A172 (cell line): Measurements from ENCODE around the gene ZKSCAN1. TPM values are rescaled to one million over a fixed set of nuclear protein-coding genes. Genes with fewer than 3 reads are reported as not detected.

Experiments used
- DNase-seq: peaks from one replicate; pipeline ENCODE4 v3.0.0-alpha.2; 2015; ENCODE audit warnings: low spot score
- total RNA-seq: library from RNA; depleted of rRNA; stranded (reverse); fragments of >200 nt; shearing (Covaris generic); gene quantifications from 2 replicates; pipeline ENCODE4 v1.2.3, GENCODE V29; 2014; rRNA removed

Gene ZKSCAN1
- total RNA-seq, 1 experiment from 2014 or later = 11.5 TPM

DNA sequence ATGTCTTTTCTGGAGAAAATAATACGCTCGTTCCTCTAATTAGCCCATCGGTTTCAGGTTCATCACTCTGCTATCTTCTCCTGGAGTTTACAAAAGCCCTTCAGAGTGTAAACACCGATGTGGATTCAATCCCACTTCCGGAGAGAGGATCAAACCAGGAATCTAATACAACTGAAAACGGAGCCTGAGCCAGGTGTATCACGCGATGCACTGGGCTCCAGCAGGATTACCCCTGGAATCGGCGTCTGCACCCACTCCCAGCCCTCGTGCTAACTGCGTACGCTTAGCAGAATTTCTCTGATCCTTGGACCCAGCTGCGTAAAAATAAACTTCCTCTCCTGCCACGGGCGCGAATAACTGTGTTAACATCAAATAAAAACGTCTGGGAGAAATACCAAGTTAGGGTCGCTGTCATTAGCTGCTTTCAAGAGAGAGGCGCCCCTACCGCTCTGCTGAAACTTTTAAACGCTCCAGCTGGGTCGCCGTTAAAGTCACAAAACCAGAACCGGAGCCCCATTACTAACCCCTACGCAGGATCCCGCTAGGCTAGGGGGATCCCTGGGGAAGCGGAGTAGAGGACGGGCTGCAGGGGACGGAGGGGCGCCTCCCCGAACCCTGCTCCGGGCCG is 65.6 kb downstream of the ZKSCAN1 start:
- DNase-seq = no peak

DNA sequence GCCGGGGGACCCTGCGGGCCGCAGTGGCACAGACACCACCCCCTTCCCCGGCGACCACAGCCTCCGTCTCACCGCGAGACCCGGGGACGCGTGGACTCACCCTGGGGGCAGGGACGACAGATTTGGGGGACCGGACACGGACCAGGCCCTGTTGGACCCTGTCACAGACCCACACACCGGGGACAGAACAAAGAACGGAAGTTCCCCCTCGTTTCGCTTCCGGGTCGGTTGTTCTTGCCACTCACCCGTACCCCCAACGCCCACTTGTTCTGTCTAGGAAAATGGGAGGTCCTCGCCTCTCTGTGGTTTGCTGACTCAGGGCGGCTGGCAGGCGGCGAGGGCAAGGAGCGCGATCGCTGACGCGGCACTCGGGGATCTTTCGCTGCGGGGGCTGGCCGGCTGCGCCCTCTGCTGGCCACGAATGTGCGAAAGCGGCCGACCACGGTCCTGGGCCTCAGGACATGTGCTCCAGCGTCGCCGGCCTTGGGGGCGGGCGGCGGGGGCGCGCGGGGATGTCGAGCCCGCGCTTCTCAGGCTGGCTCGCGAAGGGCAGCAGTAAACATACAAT is 66.2 kb downstream of the ZKSCAN1 start, which contains the start of gene ZNF3:
Gene ZNF3, minus strand, starts transcription at position 189 of the 568 bp plus-strand sequence. CDS start 4,366 bp downstream, outside the sequence.
- DNase-seq = peak; percentile 98

DNA sequence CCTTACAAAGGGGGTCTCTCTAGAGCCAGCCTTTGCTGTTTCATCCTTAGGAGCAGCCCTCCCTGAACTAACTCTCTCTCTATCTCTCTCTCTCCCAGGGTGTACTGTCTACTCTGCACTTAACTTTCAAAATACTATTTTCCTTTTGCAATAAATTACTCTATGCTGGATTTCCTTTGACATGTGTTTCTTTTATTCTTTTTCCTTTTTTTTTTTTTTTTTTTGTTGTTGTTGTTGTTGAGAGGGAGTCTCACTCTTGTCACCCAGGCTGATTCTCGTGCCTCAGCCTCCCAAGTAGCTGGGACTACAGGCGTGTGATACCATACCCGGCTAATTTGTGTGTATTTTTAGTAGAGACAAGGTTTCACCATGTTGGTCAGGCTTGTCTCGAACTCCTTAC is 67.6 kb downstream of the ZKSCAN1 start:
- DNase-seq = no peak

DNA sequence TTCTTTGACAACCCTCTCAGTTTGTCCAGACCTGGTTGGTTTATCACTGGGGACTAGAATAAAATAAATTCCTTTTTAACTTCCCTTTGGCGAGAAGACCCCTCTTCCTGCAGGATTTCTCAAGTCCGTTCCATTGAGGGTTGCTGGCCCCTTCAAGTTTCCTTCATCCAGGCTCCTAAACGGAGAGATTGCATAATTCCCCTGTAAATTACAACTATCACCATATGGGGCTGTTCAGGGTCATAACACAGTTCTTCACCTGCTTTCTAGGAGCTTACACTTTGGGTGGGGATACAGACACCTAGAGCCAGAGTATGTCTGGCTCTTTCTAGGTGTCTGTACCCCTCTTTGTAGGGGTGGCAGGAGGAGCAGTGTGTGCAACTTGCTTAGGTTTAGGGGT is 70.1 kb downstream of the ZKSCAN1 start:
- no peak for DNase-seq

DNA sequence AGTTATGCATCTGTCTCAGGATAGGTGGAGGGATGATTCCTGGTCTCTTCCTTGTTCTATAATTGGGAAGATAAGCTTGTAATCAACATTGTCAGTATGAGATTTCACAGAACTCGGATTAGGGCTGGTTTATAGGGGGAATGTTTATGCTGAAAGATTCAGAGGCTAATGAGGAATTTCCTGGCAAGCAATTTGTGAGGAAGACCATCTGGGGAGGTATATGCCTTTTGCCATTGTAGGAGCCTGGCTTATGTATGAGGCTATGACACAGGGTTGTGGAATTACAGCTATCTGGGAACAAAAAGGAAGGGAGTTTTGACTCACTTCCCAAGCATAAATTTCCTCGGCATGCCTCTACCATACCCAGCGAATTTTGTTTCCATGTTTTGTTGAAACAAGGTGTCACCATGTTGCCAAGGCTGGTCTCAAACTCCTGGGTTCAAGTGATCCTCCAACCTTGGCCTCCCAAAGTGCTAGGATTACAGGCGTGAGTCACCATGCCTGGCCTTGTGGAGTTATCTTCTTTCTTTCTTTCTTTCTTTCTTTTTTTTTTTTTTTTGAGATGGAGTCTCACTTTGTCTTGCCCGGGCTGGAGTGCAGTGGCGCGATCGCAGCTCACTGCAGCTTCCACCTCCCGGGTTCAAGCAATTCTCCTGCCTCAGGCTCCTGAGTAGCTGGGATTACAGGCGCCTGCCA is 71.8 kb downstream of the ZKSCAN1 start:
- peak; percentile 97 for DNase-seq

DNA sequence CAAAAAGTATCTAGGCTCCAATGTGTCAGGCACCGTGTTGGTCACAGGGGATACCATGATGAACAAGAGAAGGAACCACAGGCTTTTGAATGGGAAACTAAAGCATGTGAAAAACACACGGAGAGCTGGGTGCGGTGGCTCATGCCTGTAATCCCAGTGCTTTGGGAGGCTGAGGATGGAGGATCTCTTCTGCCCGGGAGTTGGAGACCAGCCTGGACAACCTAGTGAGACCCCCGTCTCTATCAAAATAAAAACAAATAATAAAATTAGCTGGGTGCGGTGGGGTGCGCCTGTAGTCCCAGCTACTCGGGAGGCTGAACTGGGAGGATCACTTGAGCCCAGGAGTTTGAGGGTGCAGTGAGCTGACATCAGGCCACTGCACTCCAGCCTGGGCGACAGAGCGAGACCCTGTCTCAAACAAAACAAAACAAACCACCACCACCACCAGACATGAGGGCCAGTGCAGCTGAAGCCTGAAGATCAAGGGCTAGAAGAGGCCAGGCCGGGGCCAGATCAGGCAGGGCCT is 72.8 kb downstream of the ZKSCAN1 start:
- DNase-seq = no peak

DNA sequence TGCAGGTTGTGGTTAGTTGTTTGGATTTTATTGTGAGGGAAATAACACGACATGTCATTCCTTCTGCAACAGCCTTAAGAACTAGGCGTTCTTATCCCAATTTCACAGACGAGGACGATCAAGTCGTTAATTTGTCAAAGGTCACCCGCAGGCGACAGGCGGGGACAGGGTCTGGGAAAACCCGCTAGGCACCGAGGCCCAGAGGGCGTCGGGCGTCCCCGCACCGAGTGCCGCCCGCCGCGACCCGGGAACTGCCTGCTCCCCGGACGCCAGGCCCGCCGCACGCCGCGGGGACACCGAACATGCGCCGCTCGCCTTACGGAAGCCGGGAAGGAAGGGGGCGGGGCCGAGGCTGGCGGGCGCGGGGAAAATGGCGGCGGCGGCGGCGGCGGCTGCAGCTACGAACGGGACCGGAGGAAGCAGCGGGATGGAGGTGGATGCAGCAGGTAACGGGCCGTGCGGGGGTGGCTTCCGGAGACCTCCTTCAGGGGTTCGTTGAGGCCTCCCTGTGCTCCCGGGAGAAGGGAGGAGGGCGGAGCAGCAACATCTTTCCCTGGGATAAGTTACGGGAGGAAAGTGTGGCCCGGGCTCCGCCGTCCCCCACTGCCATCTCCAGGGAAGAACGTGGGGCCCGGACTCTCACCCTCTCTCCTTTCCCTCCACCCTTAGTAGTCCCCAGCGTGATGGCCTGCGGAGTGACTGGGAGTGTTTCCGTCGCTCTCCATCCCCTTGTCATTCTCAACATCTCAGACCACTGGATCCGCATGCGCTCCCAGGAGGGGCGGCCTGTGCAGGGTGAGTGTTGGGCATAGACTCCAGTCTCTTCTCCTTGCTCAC is 73.4 kb downstream of the ZKSCAN1 start, which contains the start of gene COPS6:
Gene COPS6, plus strand, starts transcription at position 349 of the 837 bp plus-strand sequence. Its CDS starts 22 bp downstream, at position 371.
- DNase-seq = no peak

DNA sequence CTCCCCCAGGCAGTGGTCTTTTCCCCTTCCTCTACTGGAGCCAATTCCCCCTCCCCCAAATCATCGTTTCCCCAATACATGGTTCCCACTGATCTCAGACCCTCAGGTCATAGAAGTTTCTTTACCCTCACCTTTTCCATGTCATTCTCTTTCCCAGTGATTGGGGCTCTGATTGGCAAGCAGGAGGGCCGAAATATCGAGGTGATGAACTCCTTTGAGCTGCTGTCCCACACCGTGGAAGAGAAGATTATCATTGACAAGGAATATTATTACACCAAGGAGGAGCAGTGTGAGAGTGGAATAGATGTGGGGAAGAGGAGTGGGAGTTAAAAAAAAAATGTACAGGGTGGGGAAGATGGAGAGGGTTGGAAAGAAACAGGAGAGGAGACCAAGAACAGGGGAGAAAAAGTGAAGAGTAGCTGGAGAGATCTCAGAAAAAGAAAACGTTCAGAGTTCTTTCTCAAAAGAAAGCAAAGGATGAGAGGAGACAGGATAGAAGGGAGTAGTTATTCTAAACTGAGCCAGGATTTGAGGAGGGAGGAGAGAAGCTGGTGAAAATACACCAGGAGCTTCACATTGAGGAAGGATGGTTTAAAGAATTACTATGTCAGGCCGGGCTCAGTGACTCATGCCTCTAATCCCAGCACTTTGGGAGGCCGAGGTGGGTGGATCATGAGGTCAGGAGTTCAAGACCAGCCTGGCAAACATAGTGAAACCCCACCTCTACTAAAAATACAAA is 74.2 kb downstream of the ZKSCAN1 start:
- DNase-seq = peak; percentile 58

DNA sequence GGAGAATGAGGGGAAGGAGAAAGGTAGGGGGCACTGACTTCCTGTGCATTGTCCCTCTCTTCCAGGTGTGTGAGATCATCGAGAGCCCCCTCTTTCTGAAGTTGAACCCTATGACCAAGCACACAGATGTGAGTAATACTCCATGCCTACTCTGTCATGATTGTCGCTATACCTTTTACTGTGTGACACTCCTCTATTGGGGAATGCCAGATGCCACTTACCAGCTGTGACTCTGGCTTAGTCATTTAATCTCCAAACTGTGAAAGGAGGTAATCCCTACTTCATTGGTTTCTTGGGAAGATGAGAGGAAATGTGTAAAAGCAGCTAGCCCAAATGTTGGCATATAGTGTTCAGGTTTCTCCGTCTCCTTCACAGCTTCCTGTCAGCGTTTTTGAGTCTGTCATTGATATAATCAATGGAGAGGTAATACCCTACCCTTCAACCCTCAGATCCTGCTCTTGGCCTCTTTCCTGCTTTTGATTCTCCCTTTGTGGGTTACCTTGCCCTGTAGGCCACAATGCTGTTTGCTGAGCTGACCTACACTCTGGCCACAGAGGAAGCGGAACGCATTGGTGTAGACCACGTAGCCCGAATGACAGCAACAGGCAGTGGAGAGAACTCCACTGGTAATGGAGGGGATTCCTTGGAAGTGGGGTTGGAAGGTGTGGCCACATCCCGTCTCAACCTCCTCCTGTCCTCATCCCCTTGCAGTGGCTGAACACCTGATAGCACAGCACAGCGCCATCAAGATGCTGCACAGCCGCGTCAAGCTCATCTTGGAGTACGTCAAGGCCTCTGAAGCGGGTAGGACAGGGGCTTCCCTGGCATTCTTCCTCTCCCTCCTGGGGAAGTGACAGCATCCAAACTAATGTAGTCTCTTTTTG is 75.4 kb downstream of the ZKSCAN1 start:
- DNase-seq = no peak

Other genes starting within 250 kb of the ZKSCAN1 start
- not detected in 2 replicates for gene CYP3A4, start 231.4 kb upstream of the ZKSCAN1 start, total RNA-seq
- not detected in 2 replicates for gene CYP3A43, start 187.6 kb upstream of the ZKSCAN1 start, total RNA-seq
- gene OR2AE1, start 138.6 kb upstream of the ZKSCAN1 start, total RNA-seq = not detected in 2 replicates
- 11.1 and 12.7 TPM in 2 replicates for gene TRIM4, start 96.1 kb upstream of the ZKSCAN1 start, total RNA-seq
- not detected in 2 replicates for gene GJC3, start 86.0 kb upstream of the ZKSCAN1 start, total RNA-seq
- gene AZGP1, start 39.6 kb upstream of the ZKSCAN1 start, total RNA-seq = not detected in 2 replicates
- 11.2 and 14.3 TPM in 2 replicates for gene ZSCAN21, start 34.2 kb downstream of the ZKSCAN1 start, total RNA-seq
- gene ZNF3, start 66.1 kb downstream of the ZKSCAN1 start, total RNA-seq = 23.0 and 26.2 TPM in 2 replicates
- 70.3 and 74.6 TPM in 2 replicates for gene COPS6, start 73.4 kb downstream of the ZKSCAN1 start, total RNA-seq
- gene MCM7, start 85.8 kb downstream of the ZKSCAN1 start, total RNA-seq = 215 and 227 TPM in 2 replicates
- gene AP4M1, start 86.0 kb downstream of the ZKSCAN1 start, total RNA-seq = 28.6 and 66.9 TPM in 2 replicates
- gene TAF6, start 103.8 kb downstream of the ZKSCAN1 start, total RNA-seq = 56.2 and 57.3 TPM in 2 replicates
- gene CNPY4, start 104.0 kb downstream of the ZKSCAN1 start, total RNA-seq = 37.3 and 42.0 TPM in 2 replicates
- gene MBLAC1, start 111.4 kb downstream of the ZKSCAN1 start, total RNA-seq = 1.4 and 2.9 TPM in 2 replicates
- gene LAMTOR4, start 133.3 kb downstream of the ZKSCAN1 start, total RNA-seq = 154 and 178 TPM in 2 replicates
- 9.0 and 11.2 TPM in 2 replicates for gene TRAPPC14, start 143.1 kb downstream of the ZKSCAN1 start, total RNA-seq
- gene GAL3ST4, start 153.0 kb downstream of the ZKSCAN1 start, total RNA-seq = 0.07 and 0.46 TPM in 2 replicates
- 4.6 and 7.4 TPM in 2 replicates for gene GPC2, start 161.8 kb downstream of the ZKSCAN1 start, total RNA-seq
- 2.9 and 9.0 TPM in 2 replicates for gene STAG3, start 162.3 kb downstream of the ZKSCAN1 start, total RNA-seq
- not detected in 2 replicates for gene PVRIG, start 204.4 kb downstream of the ZKSCAN1 start, total RNA-seq